ENCODE results near the gene ACTL10. TPM values are rescaled to one million over a fixed set of nuclear protein-coding genes. Genes with fewer than 3 reads are reported as not detected.

ACTL10 gene
- total RNA-seq, 1 experiment from 2014 or later = 3.2 TPM

- Mint-ChIP-seq H3K9me3 (ENCODE audit: unreplicated experiment) (no peaks in the 10 kb centered on the region), H3K27ac (ENCODE audit: low read depth, unreplicated experiment) (peak overlapping the region; percentile 94), H3K27me3 (ENCODE audit: insufficient read depth, unreplicated experiment) (no peaks in the 10 kb centered on the region), H3K4me1 (ENCODE audit: insufficient read depth, unreplicated experiment) (peaks cover 19% of the 10 kb centered on the region), H3K4me3 (ENCODE audit: unreplicated experiment) (peak overlapping the region; percentile 97), H3K36me3 (ENCODE audit: insufficient read depth, unreplicated experiment) (peaks cover 7% of the 10 kb centered on the region)
- ChIA-PET CTCF (interaction anchor here (0.7 kb wide), 1 partner anchor 12 kb away, joined by 3 read pairs; no protein-coding TSS in a partner anchor), POLR2A (interaction anchor here (0.6 to 0.9 kb wide), 2 partner anchors 10 to 11 kb away, joined by 3 read pairs; partner anchors contain the start of gene C20orf144)
- no TSS peak for BruUV-seq (replicated peaks)
- intact Hi-C loops (cut with micrococcal nuclease) = no loop called here
- no peak for TF ChIP-seq CTCF (IDR thresholded peaks at IDR 0.05; ENCODE audit: unreplicated experiment)
- no peak for DNase-seq (ENCODE audit: unreplicated experiment)
Measured at GRCh38 chr20:33673410-33674293, 6.9 kb downstream of the ACTL10 start.

- peaks cover 7% of the 10 kb centered on the region for H3K36me3 Mint-ChIP-seq (ENCODE audit: insufficient read depth, unreplicated experiment)
- peak within 1 kb of the TSS; percentile 97 for H3K4me3 Mint-ChIP-seq (ENCODE audit: unreplicated experiment)
- POLR2A ChIA-PET = interaction anchor here (0.6 to 1.9 kb wide), 7 partner anchors 8 to 273 kb away, joined by 3 to 9 read pairs (median 3); partner anchors contain the start of genes ACTL10, CBFA2T2, CDK5RAP1 and PXMP4
- CTCF ChIA-PET = interaction anchor here (0.5 to 0.8 kb wide), 2 partner anchors 44 to 93 kb away, joined by 3 read pairs; no protein-coding TSS in a partner anchor
- intact Hi-C loops (cut with micrococcal nuclease) = no loop called here
- no peak for TF ChIP-seq CTCF (IDR thresholded peaks at IDR 0.05; ENCODE audit: unreplicated experiment)
- no TSS peak for BruUV-seq (replicated peaks)
- H3K4me1 Mint-ChIP-seq (ENCODE audit: insufficient read depth, unreplicated experiment) = peaks cover 19% of the 10 kb centered on the region
- DNase-seq (ENCODE audit: unreplicated experiment) = peak; percentile 67
- no peaks in the 10 kb centered on the region for H3K9me3 Mint-ChIP-seq (ENCODE audit: unreplicated experiment)
- no peaks in the 10 kb centered on the region for H3K27me3 Mint-ChIP-seq (ENCODE audit: insufficient read depth, unreplicated experiment)
- peak within 1 kb of the TSS; percentile 94 for H3K27ac Mint-ChIP-seq (ENCODE audit: low read depth, unreplicated experiment)
Measured at GRCh38 chr20:33674294-33675135, 7.8 kb downstream of the ACTL10 start, which contains the start of gene NECAB3. TSS of gene NECAB3 (minus strand) at chr20:33674428. CDS start at chr20:33674352, 76 bp downstream.

- intact Hi-C loops (cut with micrococcal nuclease) = no loop called here
- no peak for TF ChIP-seq CTCF (IDR thresholded peaks at IDR 0.05; ENCODE audit: unreplicated experiment)
- no TSS peak for BruUV-seq (replicated peaks)
- Mint-ChIP-seq H3K27me3 (ENCODE audit: insufficient read depth, unreplicated experiment) (no peaks in the 10 kb centered on the region), H3K9me3 (ENCODE audit: unreplicated experiment) (no peaks in the 10 kb centered on the region), H3K4me1 (ENCODE audit: insufficient read depth, unreplicated experiment) (peaks cover 19% of the 10 kb centered on the region), H3K4me3 (ENCODE audit: unreplicated experiment) (peak overlapping the region; percentile 97), H3K27ac (ENCODE audit: low read depth, unreplicated experiment) (no peak overlapping the region), H3K36me3 (ENCODE audit: insufficient read depth, unreplicated experiment) (no peaks in the 10 kb centered on the region)
- POLR2A ChIA-PET = interaction anchor here (0.8 to 1.9 kb wide), 7 partner anchors 9 to 274 kb away, joined by 3 to 9 read pairs (median 3); partner anchors contain the start of genes ACTL10, CBFA2T2, CDK5RAP1 and CHMP4B
- DNase-seq (ENCODE audit: unreplicated experiment) = no peak
- CTCF ChIA-PET = interaction anchor here (0.5 to 3.7 kb wide), 5 partner anchors 8 to 431 kb away, joined by 3 to 19 read pairs (median 3); partner anchors contain the start of gene ACTL10
Measured at GRCh38 chr20:33675136-33675959, 8.6 kb downstream of the ACTL10 start.
